GM12891 (cell line): ENCODE results near the gene SLC5A1.
"Not testable (repeated sequence)": the region's sequence is repeated elsewhere in the genome, so short reads cannot be mapped to it uniquely, and the experiment has no call there.

Source experiments
- DNase-seq: peaks from one replicate; pipeline ENCODE4 v3.0.0; 2011; ENCODE audit warnings: low spot score; ENCODE audit not compliant: insufficient read length
- FAIRE-seq: peaks from 2 replicates; lab custom pipeline; 2011; peaks lifted over from hg19 to GRCh38; lab: Jason Lieb, UNC
- PAX5 ChIP-seq: IDR thresholded peaks from 2 replicates; pipeline ENCODE4 v1.6.1; 2011; ENCODE audit warnings: low read length, moderate library complexity, mild to moderate bottlenecking; ENCODE audit not compliant: insufficient read depth, severe bottlenecking
- POLR2A ChIP-seq: IDR thresholded peaks from 2 replicates; pipeline ENCODE4 v1.6.1; 2011; ENCODE audit warnings: low read depth, low read length, control low read depth
- POLR2AphosphoS5 ChIP-seq: IDR thresholded peaks from 2 replicates; pipeline ENCODE4 v1.6.1; 2011; ENCODE audit warnings: low read depth, low read length, control low read depth
- POU2F2 ChIP-seq: IDR thresholded peaks from 2 replicates; pipeline ENCODE4 v1.6.1; 2011; ENCODE audit warnings: low read depth, mild to moderate bottlenecking, control low read depth, low read length, moderate library complexity
- SPI1 ChIP-seq: IDR thresholded peaks from 2 replicates; pipeline ENCODE4 v1.6.1; 2011; ENCODE audit warnings: low read depth, low read length, control low read depth
- TAF1 ChIP-seq: IDR thresholded peaks from 2 replicates; pipeline ENCODE4 v1.6.1; 2011; ENCODE audit warnings: low read depth, low read length, control low read depth

Gene SLC5A1

DNA sequence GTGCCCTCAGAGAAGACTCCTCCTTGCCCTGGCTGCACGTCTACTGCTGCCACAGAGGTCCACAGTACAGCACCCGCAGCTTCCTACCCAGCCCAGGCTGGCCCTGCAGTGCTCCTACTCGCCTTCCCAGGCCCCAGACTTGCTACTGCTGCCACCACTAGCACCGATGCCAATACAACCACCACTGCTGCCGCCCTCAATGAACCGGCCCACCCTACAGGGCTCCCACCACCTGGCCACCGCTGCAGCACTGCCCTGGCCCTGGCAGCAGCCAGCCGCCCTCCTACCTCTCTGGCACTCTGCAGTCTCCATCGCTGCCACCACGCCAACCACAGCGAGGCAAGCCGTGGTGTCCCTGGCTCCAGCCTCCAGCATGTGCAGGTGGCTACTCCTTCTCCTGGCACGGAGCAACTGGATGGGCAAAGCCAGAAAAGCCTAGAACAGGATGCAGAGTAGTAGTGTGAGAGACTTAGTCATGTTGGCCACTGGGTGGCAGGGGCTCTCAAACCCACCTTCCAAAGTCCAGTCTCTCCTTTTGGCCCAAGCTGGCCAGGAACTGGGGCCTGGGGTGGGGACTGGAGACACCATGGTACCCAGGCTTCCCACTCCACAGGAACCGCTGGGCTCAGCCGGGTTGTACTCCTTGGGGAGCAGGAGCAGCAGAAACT, 76.6 kb downstream of the SLC5A1 start:
- TF ChIP-seq POLR2A (no peak), TAF1 (no peak), POLR2AphosphoS5 (no peak), SPI1 (no peak), POU2F2 (no peak), PAX5 (no peak)
- no peak for FAIRE-seq
- no peak for DNase-seq

DNA sequence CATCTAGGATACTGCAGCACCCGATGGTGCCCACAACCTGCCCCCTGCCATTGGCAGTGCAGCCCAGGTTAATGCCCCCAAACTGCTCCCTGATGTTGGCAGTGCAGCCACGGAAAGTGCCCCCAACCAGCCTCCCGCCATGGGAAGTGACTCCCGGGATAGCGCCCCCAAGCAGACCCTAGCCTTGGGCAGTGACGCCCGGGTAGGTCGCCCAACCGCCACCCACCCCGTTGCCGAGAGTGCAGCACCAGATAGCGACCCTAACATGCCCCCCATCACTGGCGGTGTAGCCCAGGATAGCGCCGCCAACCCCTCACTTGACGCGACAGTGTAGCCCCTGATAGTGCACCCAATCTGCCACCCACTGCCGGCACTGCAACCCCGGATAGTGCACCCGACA, 77.5 kb downstream of the SLC5A1 start:
- no peak for DNase-seq
- no peak for FAIRE-seq
- no peak for TF ChIP-seq POLR2AphosphoS5
- no peak for TF ChIP-seq PAX5
- TF ChIP-seq TAF1: no peak
- no peak for TF ChIP-seq SPI1
- TF ChIP-seq POLR2A: no peak
- no peak for TF ChIP-seq POU2F2

DNA sequence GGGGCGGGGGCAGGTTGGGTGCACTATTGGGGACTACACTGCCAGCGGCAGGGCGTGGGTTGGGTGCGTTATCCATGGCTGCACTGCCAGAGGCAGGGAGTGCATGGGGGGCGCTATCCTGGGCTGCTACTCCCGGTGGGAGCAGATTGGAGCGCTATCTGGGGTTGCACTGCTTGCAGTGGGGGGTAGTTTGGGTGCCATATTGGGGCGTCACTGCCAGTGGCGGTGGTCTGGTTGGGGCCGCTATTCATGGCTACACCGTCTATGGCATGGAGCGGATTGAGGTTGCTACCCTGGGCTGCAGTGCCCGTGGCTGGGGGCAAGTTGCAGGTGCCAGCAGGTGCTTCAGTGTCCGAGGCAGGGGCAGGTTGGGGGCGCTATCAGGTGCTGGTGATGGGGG, 79.8 kb downstream of the SLC5A1 start:
- FAIRE-seq (no peak), DNase-seq (no peak)
- TF ChIP-seq POLR2AphosphoS5 (no peak), SPI1 (no peak)

DNA sequence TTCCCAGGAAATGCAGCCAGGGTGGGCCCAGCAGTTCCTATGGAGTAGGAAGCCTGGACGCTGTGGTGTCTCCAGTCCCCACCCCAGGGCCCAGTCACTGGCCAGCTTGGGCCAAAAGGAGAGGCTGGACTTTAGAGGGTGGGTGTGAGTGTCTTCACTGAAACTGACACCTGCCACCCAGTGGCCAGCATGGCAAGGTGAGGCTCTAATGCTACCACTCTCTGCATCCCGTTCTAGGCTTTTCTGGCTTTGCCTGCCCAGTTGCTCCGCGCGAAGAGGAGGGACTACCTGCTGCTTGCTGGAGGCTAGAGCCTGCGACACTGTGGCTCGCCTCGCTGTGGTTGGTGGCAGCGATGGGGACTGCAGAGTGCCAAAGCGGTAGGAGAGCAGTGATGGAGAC, 80.6 kb downstream of the SLC5A1 start:
- FAIRE-seq (no peak), DNase-seq (no peak)
- TF ChIP-seq SPI1: no peak
- no peak for TF ChIP-seq POLR2A
- TF ChIP-seq TAF1: no peak
- no peak for TF ChIP-seq PAX5
- no peak for TF ChIP-seq POLR2AphosphoS5
- no peak for TF ChIP-seq POU2F2

DNA sequence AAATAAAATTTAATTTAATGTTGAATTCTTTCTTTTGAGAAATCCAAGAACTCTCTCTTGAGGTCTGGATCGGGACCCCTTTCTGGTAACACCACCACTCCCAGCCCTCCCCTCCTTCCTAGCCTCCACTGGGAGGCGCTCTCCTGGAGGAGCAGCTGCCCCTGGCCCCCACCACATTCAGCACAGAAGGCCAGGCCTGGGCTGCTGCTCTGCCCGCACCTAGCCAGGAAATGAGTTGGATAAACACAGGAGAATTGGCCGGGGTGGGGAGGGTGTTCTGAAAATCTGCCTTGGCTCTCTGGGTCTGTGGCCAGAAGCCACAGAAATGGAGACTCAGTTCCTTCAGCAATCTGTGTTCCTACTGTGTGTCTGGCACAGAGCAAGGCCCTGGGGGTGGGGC, 84.8 kb downstream of the SLC5A1 start:
- TF ChIP-seq POU2F2: no peak
- TF ChIP-seq POLR2A: no peak
- TF ChIP-seq SPI1: no peak
- TF ChIP-seq POLR2AphosphoS5: no peak
- no peak for TF ChIP-seq TAF1
- TF ChIP-seq PAX5: no peak
- no peak for DNase-seq
- no peak for FAIRE-seq

DNA sequence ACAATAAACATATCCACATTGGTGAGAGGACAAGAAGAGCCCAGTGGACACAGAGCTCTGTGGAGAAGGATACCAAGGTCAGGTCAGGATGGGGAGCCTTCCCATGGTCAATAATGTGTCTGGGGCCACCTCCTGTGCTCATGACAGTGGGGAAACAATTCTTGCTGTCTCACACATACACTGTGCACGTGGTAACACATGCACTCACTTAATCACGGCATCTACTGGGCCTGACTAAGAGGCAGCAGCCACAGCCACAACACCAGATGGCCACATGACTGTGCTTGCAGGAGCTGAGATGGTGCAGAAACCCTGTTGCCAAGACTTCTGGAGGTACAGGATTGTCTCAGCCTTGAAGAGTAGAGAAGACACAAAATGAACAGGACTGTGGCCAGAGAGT, 87.4 kb downstream of the SLC5A1 start:
- DNase-seq (no peak), FAIRE-seq (no peak)
- TF ChIP-seq PAX5 (no peak), SPI1 (no peak), TAF1 (no peak), POLR2A (no peak), POU2F2 (no peak), POLR2AphosphoS5 (no peak)

DNA sequence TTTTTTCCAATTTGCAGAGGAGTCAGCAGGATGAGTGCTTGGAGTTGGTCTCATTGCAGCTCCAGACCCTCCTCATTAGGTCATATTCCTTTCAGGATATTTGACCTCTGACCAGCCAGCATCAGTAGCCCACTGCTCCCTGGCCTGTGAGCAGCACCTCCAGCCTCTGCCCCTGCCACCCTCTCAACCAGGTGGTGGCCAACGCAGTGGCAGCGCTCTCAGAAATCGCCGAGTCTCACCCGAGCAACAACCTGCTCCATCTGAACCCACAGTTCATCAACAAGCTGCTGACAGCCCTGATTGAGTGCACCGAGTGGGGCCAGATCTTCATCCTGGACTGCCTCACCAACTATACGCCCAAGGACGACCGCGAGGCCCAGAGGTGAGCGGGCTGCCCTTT, 89.1 kb downstream of the SLC5A1 start:
- TF ChIP-seq PAX5 (no peak), POU2F2 (no peak), TAF1 (no peak), SPI1 (no peak), POLR2AphosphoS5 (no peak), POLR2A (no peak)
- FAIRE-seq: no peak
- no peak for DNase-seq

DNA sequence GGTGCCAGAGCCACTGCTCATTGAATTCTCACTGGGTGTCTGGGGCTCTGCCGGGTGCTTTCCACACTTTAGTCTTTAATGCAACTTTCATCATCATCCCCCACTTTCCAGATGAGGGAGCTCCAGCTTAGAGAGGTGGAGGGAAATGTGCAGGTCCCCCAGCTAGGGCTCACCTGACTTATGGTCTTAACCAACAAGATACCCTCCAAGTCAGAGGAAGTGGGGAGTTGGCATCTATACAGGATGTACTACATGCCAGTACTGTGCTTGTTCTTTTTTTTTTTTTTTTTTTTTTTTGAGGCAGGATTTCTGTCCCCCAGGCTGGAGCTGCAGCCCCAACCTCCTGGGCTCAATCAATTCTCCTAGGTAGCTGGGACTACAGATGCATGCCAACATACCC, 89.7 kb downstream of the SLC5A1 start:
- DNase-seq: no peak
- no peak for TF ChIP-seq TAF1
- TF ChIP-seq SPI1: no peak
- no peak for TF ChIP-seq POLR2A
- TF ChIP-seq POU2F2: no peak
- no peak for TF ChIP-seq POLR2AphosphoS5
- no peak for TF ChIP-seq PAX5
- FAIRE-seq: no peak

DNA sequence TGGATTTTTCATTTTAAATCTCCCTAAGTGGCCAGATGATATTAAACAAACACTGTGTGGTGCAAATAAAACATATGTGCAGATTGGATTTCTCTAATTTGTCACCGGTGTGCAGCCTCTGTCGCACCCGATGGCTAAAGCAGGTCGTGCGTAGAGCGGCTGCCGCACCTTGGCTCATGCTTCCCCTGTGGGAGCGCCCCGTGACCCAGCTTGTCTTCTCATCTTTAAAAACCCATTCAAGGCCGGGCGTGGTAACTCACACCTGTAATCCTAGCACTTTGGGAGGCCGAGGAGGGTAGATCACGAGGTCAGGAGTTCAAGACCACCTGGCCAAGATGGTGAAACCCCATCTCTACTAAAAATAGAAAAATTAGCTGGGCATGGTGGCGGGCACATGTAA, 91.7 kb downstream of the SLC5A1 start:
- FAIRE-seq, DNase-seq: not testable (repeated sequence)

DNA sequence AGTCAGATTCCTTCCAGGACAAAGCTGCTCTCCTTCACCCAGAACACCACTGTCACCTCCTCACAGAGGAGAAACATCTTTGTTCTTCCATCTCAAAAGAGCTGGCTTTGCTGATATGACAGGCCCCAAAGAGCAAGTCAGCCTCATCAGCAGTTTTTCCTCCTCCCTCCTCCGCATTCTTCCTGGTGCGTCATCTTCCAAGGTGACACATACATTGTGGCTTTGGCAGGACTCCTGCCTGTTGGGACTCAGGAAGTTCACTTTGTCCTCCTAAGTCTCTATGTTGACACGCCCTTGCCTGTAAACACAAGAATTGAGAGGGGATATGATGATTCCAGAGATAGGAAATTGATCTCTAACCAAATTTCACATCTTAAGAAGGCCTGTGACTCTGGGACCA, 92.9 kb downstream of the SLC5A1 start:
- not testable (repeated sequence) for FAIRE-seq, DNase-seq

DNA sequence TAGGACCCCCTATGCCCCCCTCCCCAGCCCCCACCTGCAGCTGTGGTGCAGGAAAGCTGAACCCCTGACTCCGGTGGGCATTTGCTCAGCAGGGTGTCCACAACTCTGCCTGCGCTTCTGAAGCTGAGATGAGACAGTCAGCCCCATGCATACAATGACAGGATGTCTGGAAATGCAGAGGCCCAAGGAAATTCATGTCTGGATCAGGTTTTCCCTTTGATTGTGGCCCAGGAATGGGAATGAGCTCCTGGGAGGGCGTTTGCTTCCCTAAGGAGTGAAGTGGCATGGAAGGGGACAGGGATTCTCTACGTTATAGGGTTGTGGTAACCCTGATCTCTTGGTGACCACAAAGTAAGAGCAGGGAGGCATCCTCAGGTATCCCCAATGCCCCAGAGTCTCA, 93.8 kb downstream of the SLC5A1 start:
- not testable (repeated sequence) for FAIRE-seq, DNase-seq
